ENCODE results near the gene VPS72. TPM values are rescaled to one million over a fixed set of nuclear protein-coding genes. Genes with fewer than 3 reads are reported as not detected.
"Not testable (repeated sequence)": the region's sequence is repeated elsewhere in the genome, so short reads cannot be mapped to it uniquely, and the experiment has no call there.

Gene VPS72
- polyA plus RNA-seq (ENCODE audit: insufficient read length): 67.6 TPM
- long read RNA-seq, donor 1, transcript VPS72-202 (6 exons, 1,527 nt): major isoform, 15 of 243 reads
- long read RNA-seq, donor 1, partial matches to known transcripts: 175 of 243 reads
- long read RNA-seq, donor 1, other reads (novel, unspliced or antisense): 52 of 243 reads
- long read RNA-seq, donor 2, transcript VPS72-202 (6 exons, 1,527 nt): major isoform, 14 of 21 reads
- long read RNA-seq, donor 2, partial matches to known transcripts: 5 of 21 reads
- long read RNA-seq, donor 2, other reads (novel, unspliced or antisense): 0 of 21 reads
- long read RNA-seq, donor 3, transcript VPS72-202 (6 exons, 1,527 nt): major isoform, 16 of 28 reads
- long read RNA-seq, donor 3, partial matches to known transcripts: 10 of 28 reads
- long read RNA-seq, donor 3, other reads (novel, unspliced or antisense): 0 of 28 reads
- long read RNA-seq, donor 4, partial matches to known transcripts: 0 of 1 reads
- long read RNA-seq, donor 4, other reads (novel, unspliced or antisense): 0 of 1 reads
- long read RNA-seq, donor 5, transcript VPS72-202 (6 exons, 1,527 nt): major isoform, 35 of 117 reads
- long read RNA-seq, donor 5, partial matches to known transcripts: 47 of 117 reads
- long read RNA-seq, donor 5, other reads (novel, unspliced or antisense): 33 of 117 reads
- long read RNA-seq, donor 6, transcript VPS72-202 (6 exons, 1,527 nt): major isoform, 26 of 34 reads
- long read RNA-seq, donor 6, partial matches to known transcripts: 7 of 34 reads
- long read RNA-seq, donor 6, other reads (novel, unspliced or antisense): 0 of 34 reads
- long read RNA-seq, donor 7, transcript VPS72-202 (6 exons, 1,527 nt): major isoform, 28 of 49 reads
- long read RNA-seq, donor 7, partial matches to known transcripts: 19 of 49 reads
- long read RNA-seq, donor 7, other reads (novel, unspliced or antisense): 0 of 49 reads
- long read RNA-seq, donor 8, transcript VPS72-202 (6 exons, 1,527 nt): major isoform, 6 of 7 reads
- long read RNA-seq, donor 8, partial matches to known transcripts: 0 of 7 reads
- long read RNA-seq, donor 8, other reads (novel, unspliced or antisense): 0 of 7 reads

- peak; percentile 88 for DNase-seq
These were observed at the start of gene VPS72 for GRCh38 chr1:151189637-151190445. VPS72 (minus strand) TSS chr1:151190197; CDS start chr1:151190121, 76 bp downstream.

DNA sequence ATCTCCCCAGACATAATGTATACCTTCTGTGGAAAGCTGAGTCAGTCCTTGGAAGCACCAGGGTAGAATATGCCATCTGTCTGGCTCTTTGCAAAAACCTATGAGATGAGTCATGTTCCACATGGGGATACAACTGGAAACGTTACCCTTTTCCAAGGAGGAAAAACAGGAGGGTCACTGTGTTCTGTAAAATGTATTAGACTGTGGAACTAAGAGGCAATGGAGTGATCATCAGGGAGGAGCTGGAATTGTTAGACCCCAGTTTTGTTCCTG is 48.4 kb upstream of the VPS72 start:
- DNase-seq: no peak

- no peak for DNase-seq
These were observed 47.9 kb upstream of the VPS72 start for GRCh38 chr1:151237678-151238466.

- DNase-seq: no peak
These were observed 45.2 kb upstream of the VPS72 start for GRCh38 chr1:151235235-151235634.

- no peak for DNase-seq
These were observed 32.1 kb upstream of the VPS72 start for GRCh38 chr1:151222130-151222529.

DNA sequence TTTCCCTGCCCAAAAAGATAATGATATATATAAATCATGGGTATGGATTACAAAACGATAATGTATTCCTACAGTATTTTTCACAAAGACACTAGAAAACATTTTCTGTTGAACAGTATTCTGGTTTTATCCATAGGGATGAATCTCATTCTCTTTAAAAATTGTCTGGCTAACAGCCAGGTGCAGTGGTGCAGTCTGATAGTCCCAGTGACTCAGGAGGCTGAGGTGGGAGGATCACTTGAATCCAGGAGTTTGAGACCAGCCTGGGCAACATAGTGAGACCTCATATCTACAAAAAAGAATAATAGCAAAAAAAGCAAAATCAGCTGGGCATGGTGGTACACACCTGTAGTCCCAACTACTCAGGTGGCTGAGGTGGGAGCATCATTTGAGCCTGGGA is 31.6 kb upstream of the VPS72 start:
- DNase-seq: no peak

DNA sequence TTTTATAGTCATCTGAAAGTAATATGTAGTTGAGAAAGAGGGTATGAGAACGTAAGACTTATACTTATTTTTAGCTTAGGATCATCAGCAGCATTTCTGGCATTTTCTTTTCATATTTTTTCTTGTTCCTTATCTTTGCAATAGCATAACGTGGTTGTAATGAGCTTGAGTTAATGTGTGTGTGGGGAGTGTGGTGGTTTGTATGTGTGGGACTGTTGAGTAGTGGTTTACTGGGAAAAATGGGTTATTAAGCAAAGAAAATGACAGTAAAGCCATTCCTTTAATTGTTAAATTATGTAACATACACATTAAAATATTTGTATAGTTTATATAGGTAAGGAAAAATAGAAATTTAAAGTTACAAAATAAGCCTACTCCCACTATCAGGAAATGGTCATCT is 23.6 kb upstream of the VPS72 start:
- DNase-seq: no peak

GRCh38 chr1:151211972-151212705 is 22.1 kb upstream of the VPS72 start:
- DNase-seq: no peak

DNA sequence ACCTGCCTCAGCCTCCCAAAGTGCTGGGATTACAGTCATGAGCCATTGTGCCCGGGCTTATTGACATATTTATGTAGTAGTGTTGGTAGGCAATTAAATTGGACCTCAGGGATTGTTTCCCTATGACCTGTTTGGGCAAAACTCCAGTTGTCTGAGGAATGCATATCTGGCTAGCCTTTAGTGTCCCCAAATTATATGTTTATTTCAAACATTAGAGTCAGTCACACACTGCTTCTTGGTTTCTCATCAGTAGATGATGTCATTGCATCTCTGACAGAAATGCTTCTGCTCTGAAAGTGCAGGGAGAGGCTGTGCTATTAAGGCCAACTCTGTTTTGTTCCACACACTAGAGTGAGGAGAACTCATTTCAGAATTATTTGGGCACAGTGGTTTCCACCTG is 20.8 kb upstream of the VPS72 start:
- DNase-seq: no peak

GRCh38 chr1:151205381-151205965 is 15.5 kb upstream of the VPS72 start:
- DNase-seq: not testable (repeated sequence)

GRCh38 chr1:151199873-151200581 is 10.0 kb upstream of the VPS72 start:
- no peak for DNase-seq

GRCh38 chr1:151198254-151199127 is 8.5 kb upstream of the VPS72 start, which contains the start of gene PIP5K1A:
PIP5K1A (plus strand) TSS chr1:151198552; CDS start chr1:151198997, 445 bp downstream.
- peak; percentile 99 for DNase-seq

- no peak for DNase-seq
These were observed 7.9 kb upstream of the VPS72 start for GRCh38 chr1:151197863-151198253.

GRCh38 chr1:151196292-151196800 is 6.3 kb upstream of the VPS72 start:
- peak; percentile 87 for DNase-seq

DNA sequence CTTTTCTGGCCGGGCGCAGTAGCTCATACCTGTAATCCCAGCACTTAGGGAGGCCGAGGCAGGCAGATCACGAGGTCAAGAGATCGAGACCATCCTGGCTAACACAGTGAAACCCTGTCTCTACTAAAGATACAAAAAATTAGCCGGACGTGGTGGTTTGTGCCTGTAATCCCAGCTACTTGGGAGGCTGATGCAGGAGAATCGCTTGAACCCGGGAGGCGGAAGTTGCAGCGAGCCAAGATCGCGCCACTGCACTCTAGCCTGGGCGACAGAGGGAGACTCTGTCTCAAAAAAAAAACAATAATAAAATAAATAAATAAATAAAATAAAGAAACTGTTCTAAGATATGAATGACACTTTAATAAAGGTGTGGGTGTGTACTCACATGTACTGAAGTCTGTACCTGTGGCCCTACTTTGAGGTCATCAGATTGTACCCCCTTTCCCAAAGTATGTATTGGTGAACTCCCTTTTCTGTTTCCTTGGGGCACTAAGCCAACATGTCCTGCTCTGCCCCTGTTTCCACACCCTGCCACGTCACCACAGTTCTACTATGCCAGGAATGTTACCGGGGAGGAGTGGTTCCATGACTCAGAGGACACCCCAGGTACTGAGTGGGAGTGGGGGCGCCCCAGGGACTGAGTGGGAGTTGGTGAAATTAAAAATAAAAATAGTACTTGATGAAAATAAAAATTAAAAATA is 5.0 kb upstream of the VPS72 start:
- DNase-seq: not testable (repeated sequence)

DNA sequence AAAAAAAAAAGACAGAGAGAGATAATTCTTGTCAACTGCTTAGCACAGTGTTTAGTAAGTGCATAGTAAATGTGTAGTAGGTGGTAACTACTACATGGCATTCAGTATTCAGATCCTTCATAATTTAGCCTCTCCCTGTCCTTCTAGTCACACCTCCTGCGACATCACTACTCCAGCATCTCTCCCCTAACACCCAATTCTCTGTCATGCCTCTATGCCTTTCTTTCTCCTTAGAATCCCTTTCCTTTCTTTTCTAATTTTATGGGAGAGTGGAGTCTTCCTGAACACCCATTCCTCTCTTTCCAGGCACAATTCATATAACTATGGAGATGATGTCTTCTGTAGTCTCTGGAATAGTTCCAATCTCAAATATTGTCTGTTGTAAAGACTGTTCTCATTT is 3.9 kb upstream of the VPS72 start:
- no peak for DNase-seq

- no peak for DNase-seq
These were observed 3.3 kb upstream of the VPS72 start for GRCh38 chr1:151193304-151193703.
